ENCODE measurements around the gene CDK16.
A peak's percentile ranks its signal among the peaks of the same experiment; 100 is the strongest.

The CDK16 gene

DNA sequence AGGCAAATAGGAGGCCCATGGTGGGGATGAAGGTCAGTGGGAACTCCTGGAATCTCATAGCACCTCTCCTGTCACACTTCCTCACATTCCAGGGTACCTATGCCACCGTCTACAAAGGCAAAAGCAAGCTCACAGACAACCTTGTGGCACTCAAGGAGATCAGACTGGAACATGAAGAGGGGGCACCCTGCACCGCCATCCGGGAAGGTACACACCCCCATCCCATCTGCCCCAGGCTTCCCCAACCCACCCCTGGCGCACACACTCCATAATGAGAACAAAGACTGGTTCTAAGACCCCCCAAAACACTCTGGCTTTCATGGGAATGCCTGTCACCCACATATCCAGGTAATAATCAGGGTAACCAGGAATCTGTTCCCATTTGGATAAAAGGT is 6.4 kb downstream of the CDK16 start:
- TF ChIP-seq POU2F2 (IDR thresholded peaks at IDR 0.05; ENCODE audit: low read depth, low read length) (no peak), POLR2AphosphoS5 (IDR thresholded peaks at IDR 0.05; ENCODE audit: low read depth, low read length) (no peak)
- FAIRE-seq (no peak), DNase-seq (ENCODE audit: insufficient read length, low spot score) (no peak)

GRCh38 chrX:47226071-47226470 is 7.6 kb downstream of the CDK16 start:
- TF ChIP-seq TAF1 (IDR thresholded peaks at IDR 0.05; ENCODE audit: low read depth, low read length) (no peak), POLR2AphosphoS5 (IDR thresholded peaks at IDR 0.05; ENCODE audit: low read depth, low read length) (no peak), SPI1 (IDR thresholded peaks at IDR 0.05; ENCODE audit: low read depth, low read length) (no peak), POU2F2 (IDR thresholded peaks at IDR 0.05; ENCODE audit: low read depth, low read length) (no peak), PAX5 (IDR thresholded peaks at IDR 0.05; ENCODE audit: insufficient read depth, low read length, severe bottlenecking) (no peak), POLR2A (IDR thresholded peaks at IDR 0.05; ENCODE audit: low read depth, low read length) (no peak)
- no peak for DNase-seq (ENCODE audit: insufficient read length, low spot score)
- no peak for FAIRE-seq

- FAIRE-seq (no peak), DNase-seq (ENCODE audit: insufficient read length, low spot score) (no peak)
- no peak for TF ChIP-seq PAX5 (IDR thresholded peaks at IDR 0.05; ENCODE audit: insufficient read depth, low read length, severe bottlenecking)
- TF ChIP-seq TAF1 (IDR thresholded peaks at IDR 0.05; ENCODE audit: low read depth, low read length), result no peak
- no peak for TF ChIP-seq POLR2AphosphoS5 (IDR thresholded peaks at IDR 0.05; ENCODE audit: low read depth, low read length)
- no peak for TF ChIP-seq SPI1 (IDR thresholded peaks at IDR 0.05; ENCODE audit: low read depth, low read length)
- no peak for TF ChIP-seq POLR2A (IDR thresholded peaks at IDR 0.05; ENCODE audit: low read depth, low read length)
- no peak for TF ChIP-seq POU2F2 (IDR thresholded peaks at IDR 0.05; ENCODE audit: low read depth, low read length)
Observed at GRCh38 chrX:47226531-47227333, 8.3 kb downstream of the CDK16 start.

DNA sequence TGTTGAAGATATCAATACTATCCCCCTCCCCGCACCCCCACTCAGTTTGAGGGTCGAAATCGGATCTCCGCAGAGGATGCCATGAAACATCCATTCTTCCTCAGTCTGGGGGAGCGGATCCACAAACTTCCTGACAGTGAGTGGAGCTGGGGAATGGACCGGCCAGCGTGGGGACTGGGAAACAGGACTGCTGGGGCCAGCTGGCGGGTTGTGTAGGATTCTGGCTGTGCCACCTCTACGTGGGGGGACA is 8.8 kb downstream of the CDK16 start:
- TF ChIP-seq POLR2A (IDR thresholded peaks at IDR 0.05; ENCODE audit: low read depth, low read length) (no peak), POU2F2 (IDR thresholded peaks at IDR 0.05; ENCODE audit: low read depth, low read length) (no peak), SPI1 (IDR thresholded peaks at IDR 0.05; ENCODE audit: low read depth, low read length) (no peak), PAX5 (IDR thresholded peaks at IDR 0.05; ENCODE audit: insufficient read depth, low read length, severe bottlenecking) (no peak), TAF1 (IDR thresholded peaks at IDR 0.05; ENCODE audit: low read depth, low read length) (no peak), POLR2AphosphoS5 (IDR thresholded peaks at IDR 0.05; ENCODE audit: low read depth, low read length) (no peak)
- FAIRE-seq, result no peak
- no peak for DNase-seq (ENCODE audit: insufficient read length, low spot score)

DNA sequence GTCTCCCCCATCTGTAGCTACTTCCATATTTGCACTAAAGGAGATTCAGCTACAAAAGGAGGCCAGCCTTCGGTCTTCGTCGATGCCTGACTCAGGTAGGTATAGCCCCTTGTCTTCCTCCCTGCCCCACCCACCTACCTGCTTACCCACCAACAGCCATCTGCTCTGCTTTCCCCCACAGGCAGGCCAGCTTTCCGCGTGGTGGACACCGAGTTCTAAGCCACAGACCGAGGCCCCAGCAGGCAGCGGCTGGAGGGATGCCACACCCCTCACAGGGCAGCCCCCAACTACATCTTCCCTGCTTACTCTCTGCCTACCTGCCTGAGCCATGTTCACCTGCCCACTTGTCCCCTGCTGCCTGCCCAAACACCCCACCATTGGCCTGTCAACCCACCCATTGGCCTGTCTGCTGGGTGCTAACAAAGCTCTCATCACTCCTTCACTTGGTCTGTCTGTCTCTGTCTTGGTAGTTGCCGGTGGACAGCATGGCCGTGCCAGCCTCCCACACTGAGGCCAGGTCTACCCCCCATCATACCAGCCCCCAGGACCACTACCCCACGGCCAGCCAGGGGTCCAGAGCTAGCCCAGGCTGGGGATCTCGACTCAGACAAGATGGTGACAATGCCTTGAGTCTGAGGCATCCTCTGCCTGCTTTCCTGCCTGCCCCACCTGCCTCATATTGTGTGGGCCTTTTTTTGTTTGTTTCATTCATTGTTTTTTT is 10.2 kb downstream of the CDK16 start:
- DNase-seq (ENCODE audit: insufficient read length, low spot score) (no peak), FAIRE-seq (no peak)
- TF ChIP-seq SPI1 (IDR thresholded peaks at IDR 0.05; ENCODE audit: low read depth, low read length) (no peak), TAF1 (IDR thresholded peaks at IDR 0.05; ENCODE audit: low read depth, low read length) (no peak)

DNA sequence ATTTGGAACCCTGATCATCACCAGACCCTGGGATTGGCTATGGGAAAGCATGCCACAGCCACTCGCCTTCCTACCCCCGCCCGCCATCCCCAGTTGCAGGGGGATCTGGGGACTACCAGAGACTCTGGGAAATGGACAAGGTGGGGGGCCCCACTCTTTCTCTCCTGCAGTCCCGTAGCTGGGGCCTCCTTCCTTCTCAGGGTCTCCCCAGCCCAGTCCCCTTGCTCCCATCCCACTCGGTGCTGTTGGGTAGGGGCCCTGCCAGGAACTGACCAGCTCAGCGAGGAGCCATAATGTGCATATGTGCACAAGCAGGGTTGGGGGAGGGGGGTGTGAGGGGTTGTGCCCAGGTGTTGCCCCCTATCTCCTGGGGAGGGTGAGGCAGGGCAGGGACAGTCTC is 10.9 kb downstream of the CDK16 start:
- no peak for TF ChIP-seq POU2F2 (IDR thresholded peaks at IDR 0.05; ENCODE audit: low read depth, low read length)
- TF ChIP-seq SPI1 (IDR thresholded peaks at IDR 0.05; ENCODE audit: low read depth, low read length), result no peak
- TF ChIP-seq POLR2AphosphoS5 (IDR thresholded peaks at IDR 0.05; ENCODE audit: low read depth, low read length), result no peak
- no peak for TF ChIP-seq TAF1 (IDR thresholded peaks at IDR 0.05; ENCODE audit: low read depth, low read length)
- TF ChIP-seq PAX5 (IDR thresholded peaks at IDR 0.05; ENCODE audit: insufficient read depth, low read length, severe bottlenecking), result no peak
- TF ChIP-seq POLR2A (IDR thresholded peaks at IDR 0.05; ENCODE audit: low read depth, low read length), result no peak
- DNase-seq (ENCODE audit: insufficient read length, low spot score), result no peak
- no peak for FAIRE-seq

DNA sequence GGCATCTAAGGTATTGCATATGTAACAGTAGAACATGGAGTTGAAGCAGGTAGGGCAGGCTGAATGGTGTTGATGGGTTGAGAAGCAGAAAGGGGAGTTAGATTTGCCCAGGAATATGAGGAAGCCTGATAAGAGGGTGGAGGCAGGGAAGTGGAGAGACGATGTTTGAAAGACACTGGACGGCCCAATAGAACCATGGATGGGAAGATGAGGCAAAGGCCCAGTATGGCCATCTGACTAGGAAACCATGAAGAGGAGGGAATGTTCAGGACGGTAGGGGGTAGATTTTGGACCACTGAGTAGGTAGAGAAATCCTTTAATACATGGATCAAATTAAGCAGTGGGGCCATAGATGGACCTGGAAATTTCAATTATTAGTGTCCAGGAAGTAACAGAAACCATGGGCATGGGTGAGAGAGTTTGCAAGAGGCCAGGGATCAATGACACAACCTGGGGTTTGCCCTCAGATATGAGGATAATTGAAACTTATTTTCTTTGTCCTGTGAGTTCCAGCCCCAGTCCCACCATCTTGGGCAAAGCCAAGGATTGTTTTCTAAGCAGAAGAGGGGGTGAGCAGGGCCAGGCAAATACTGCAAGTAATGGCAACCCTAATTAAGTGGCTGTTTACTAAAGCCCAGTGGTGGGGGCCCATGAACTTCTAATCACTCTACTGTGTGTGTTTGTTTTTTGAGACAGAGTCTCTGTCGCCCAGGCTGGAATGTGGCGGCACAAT is 11.8 kb downstream of the CDK16 start:
- FAIRE-seq, result no peak
- TF ChIP-seq TAF1 (IDR thresholded peaks at IDR 0.05; ENCODE audit: low read depth, low read length) (no peak), SPI1 (IDR thresholded peaks at IDR 0.05; ENCODE audit: low read depth, low read length) (no peak), POLR2AphosphoS5 (IDR thresholded peaks at IDR 0.05; ENCODE audit: low read depth, low read length) (peak; percentile 61), POLR2A (IDR thresholded peaks at IDR 0.05; ENCODE audit: low read depth, low read length) (peak; percentile 55)
- no peak for DNase-seq (ENCODE audit: insufficient read length, low spot score)

DNA sequence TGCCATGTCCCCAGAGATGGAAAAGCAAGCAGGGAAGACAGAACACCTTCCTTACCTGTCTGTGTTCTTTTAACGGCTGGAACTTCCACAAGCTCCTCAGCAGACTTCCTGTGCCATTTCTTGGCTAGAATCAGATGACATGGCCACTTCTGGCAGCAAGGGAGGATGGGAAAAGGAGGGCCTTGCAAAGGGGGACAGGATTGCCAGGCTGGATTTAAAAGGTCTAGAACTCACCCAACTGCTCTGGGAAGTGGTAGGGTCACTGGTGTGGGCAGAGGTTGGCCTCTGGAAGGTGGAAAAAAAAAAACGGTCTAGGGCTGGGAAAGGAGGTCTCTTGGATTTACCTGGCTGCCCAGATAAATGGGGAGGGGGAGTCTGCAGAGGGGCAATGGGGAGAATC is 12.7 kb downstream of the CDK16 start:
- TF ChIP-seq TAF1 (IDR thresholded peaks at IDR 0.05; ENCODE audit: low read depth, low read length) (no peak), POU2F2 (IDR thresholded peaks at IDR 0.05; ENCODE audit: low read depth, low read length) (no peak), PAX5 (IDR thresholded peaks at IDR 0.05; ENCODE audit: insufficient read depth, low read length, severe bottlenecking) (no peak), POLR2AphosphoS5 (IDR thresholded peaks at IDR 0.05; ENCODE audit: low read depth, low read length) (no peak; the same call in 1 of the 2 replicates), POLR2A (IDR thresholded peaks at IDR 0.05; ENCODE audit: low read depth, low read length) (no peak), SPI1 (IDR thresholded peaks at IDR 0.05; ENCODE audit: low read depth, low read length) (no peak)
- DNase-seq (ENCODE audit: insufficient read length, low spot score), result no peak
- FAIRE-seq, result no peak

GRCh38 chrX:47232197-47232802 is 13.8 kb downstream of the CDK16 start:
- no peak for TF ChIP-seq PAX5 (IDR thresholded peaks at IDR 0.05; ENCODE audit: insufficient read depth, low read length, severe bottlenecking)
- TF ChIP-seq SPI1 (IDR thresholded peaks at IDR 0.05; ENCODE audit: low read depth, low read length), result no peak
- TF ChIP-seq POLR2A (IDR thresholded peaks at IDR 0.05; ENCODE audit: low read depth, low read length), result no peak
- TF ChIP-seq POLR2AphosphoS5 (IDR thresholded peaks at IDR 0.05; ENCODE audit: low read depth, low read length), result no peak
- no peak for TF ChIP-seq TAF1 (IDR thresholded peaks at IDR 0.05; ENCODE audit: low read depth, low read length)
- no peak for TF ChIP-seq POU2F2 (IDR thresholded peaks at IDR 0.05; ENCODE audit: low read depth, low read length)
- no peak for FAIRE-seq
- no peak for DNase-seq (ENCODE audit: insufficient read length, low spot score)
